Measurements from ENCODE around the gene TTC39B.

GRCh38 chr9:15294604-15295003 is 12.4 kb downstream of the TTC39B start:
- TF ChIP-seq POLR2AphosphoS5 (IDR thresholded peaks at IDR 0.05; ENCODE audit: borderline replicate concordance, low read depth, low read length) (no peak), EZH2 (IDR thresholded peaks at IDR 0.05) (no peak)
